Thyroid gland (tissue), 4 donors: Measurements from ENCODE around the gene CMTM8. TPM values are rescaled to one million over a fixed set of nuclear protein-coding genes. Genes with fewer than 3 reads are reported as not detected.

Experiments
- DNase-seq, 2 donors: peaks; one replicate each; pipeline ENCODE4 v3.0.0-alpha.2; 2019
- H3K27ac ChIP-seq, 3 donors: fragments of 200-600 bp; sonication (generic); 1 replicate in 2 of 3; 2 replicates in 1 of 3; pipeline ENCODE4 v1.5.1; 2016 to 2019; ENCODE audit warnings: mild to moderate bottlenecking in 1 of 3, moderate library complexity in 1 of 3
- H3K27me3 ChIP-seq: fragments of 200-600 bp; sonication (generic); one replicate; pipeline ENCODE4 v1.5.1; 2019
- H3K36me3 ChIP-seq, 2 donors: fragments of 200-600 bp; sonication (generic); one replicate each; pipeline ENCODE4 v1.5.1; 2016 to 2019
- H3K4me1 ChIP-seq, 2 donors: fragments of 200-600 bp; sonication (generic); one replicate each; pipeline ENCODE4 v1.5.1; 2017 to 2019
- H3K4me3 ChIP-seq, 3 donors: fragments of 200-600 bp; sonication (generic); replicated peaks in 1 of 3; 1 replicate in 2 of 3; 2 replicates in 1 of 3; pipeline ENCODE4 v1.5.1; 2016; ENCODE audit warnings: mild to moderate bottlenecking in 1 of 3
- H3K9me3 ChIP-seq: fragments of 200-600 bp; sonication (generic); one replicate; pipeline ENCODE4 v1.5.1; 2017
- CTCF ChIP-seq, 6 experiments: fragments of 200-600 bp in 3 of 6; fragments of 450-650 bp in 3 of 6; sonication (generic) in 3 of 6; IDR thresholded peaks; one replicate each; pipeline ENCODE4 v1.5.1; 2016 to 2019; ENCODE audit warnings: antibody characterized with exemption in 6 of 6, mild to moderate bottlenecking in 2 of 6, inconsistent platforms in 1 of 6, moderate library complexity in 1 of 6
- POLR2A ChIP-seq, 2 donors: fragments of 450-650 bp; IDR thresholded peaks; one replicate each; pipeline ENCODE4 v1.6.1; 2017; ENCODE audit warnings: antibody characterized with exemption in 2 of 2, mild to moderate bottlenecking in 2 of 2, moderate library complexity in 1 of 2
- WGBS, 2 donors: methylation state at CpG; one replicate each; pipeline ENCODE4 v1.1.5; 2017; 5-methylcytosine and 5-hydroxymethylcytosine counted together
- intact Hi-C: fragments of 100-400 bp; cut with DNase I; formaldehyde crosslinking; loops from one replicate; pipeline ENCODE4 v1.15.1; 2023
- total RNA-seq, 4 donors: library from RNA; depleted of rRNA; stranded (reverse); fragments of >200 nt; gene quantifications; one replicate each; pipeline ENCODE4 v1.2.3, GENCODE V29; 2016

The CMTM8 gene
- total RNA-seq, 4 donors from 2014 or later, result 6.6 to 17.3 (median 11.0) TPM

GRCh38 chr3:32217339-32217738 is 21.1 kb upstream of the CMTM8 start:
- Histone ChIP-seq H3K27ac (no peak overlapping the region), H3K9me3 (no peaks in the 10 kb centered on the region), H3K27me3 (no peaks in the 10 kb centered on the region), H3K4me1 (no peaks in the 10 kb centered on the region), H3K4me3 (no peak overlapping the region), H3K36me3 (no peaks in the 10 kb centered on the region)
- intact Hi-C loops, result no loop called here
- 96 to 97% methylated on average over 2 of the region's 2 CpGs for WGBS, 2 donors
- no peak for DNase-seq
- TF ChIP-seq CTCF (IDR thresholded peaks at IDR 0.05) (no peak), POLR2A (IDR thresholded peaks at IDR 0.05) (no peak)

GRCh38 chr3:32219537-32219936 is 18.9 kb upstream of the CMTM8 start:
- intact Hi-C loops, result no loop called here
- no peak for DNase-seq
- Histone ChIP-seq H3K4me1 (no peaks in the 10 kb centered on the region), H3K36me3 (no peaks in the 10 kb centered on the region), H3K9me3 (no peaks in the 10 kb centered on the region), H3K4me3 (no peak overlapping the region), H3K27me3 (no peaks in the 10 kb centered on the region), H3K27ac (no peak overlapping the region)
- TF ChIP-seq POLR2A (IDR thresholded peaks at IDR 0.05) (no peak), CTCF (IDR thresholded peaks at IDR 0.05) (no peak)
- WGBS, 2 donors, result 73 to 74% methylated on average over 4 of the region's 4 CpGs

GRCh38 chr3:32220006-32220405 is 18.5 kb upstream of the CMTM8 start:
- H3K4me1 ChIP-seq, result no peaks in the 10 kb centered on the region
- H3K9me3 ChIP-seq, result no peaks in the 10 kb centered on the region
- H3K27ac ChIP-seq, result no peak overlapping the region
- 95 to 96% methylated on average over 1 of the region's 1 CpG for WGBS, 2 donors
- no peaks in the 10 kb centered on the region for H3K27me3 ChIP-seq
- no peak for DNase-seq
- no peak for TF ChIP-seq POLR2A (IDR thresholded peaks at IDR 0.05)
- TF ChIP-seq CTCF (IDR thresholded peaks at IDR 0.05), result no peak
- no peaks in the 10 kb centered on the region for H3K36me3 ChIP-seq
- no peak overlapping the region for H3K4me3 ChIP-seq
- intact Hi-C loops, result no loop called here

GRCh38 chr3:32222950-32223349 is 15.5 kb upstream of the CMTM8 start:
- H3K36me3 ChIP-seq, result no peaks in the 10 kb centered on the region
- no peak overlapping the region for H3K27ac ChIP-seq
- no peaks in the 10 kb centered on the region for H3K27me3 ChIP-seq
- no peak for DNase-seq
- no peak overlapping the region for H3K4me3 ChIP-seq
- H3K4me1 ChIP-seq, result peaks cover 0 to 5% of the 10 kb centered on the region in 2 donors
- no peaks in the 10 kb centered on the region for H3K9me3 ChIP-seq
- 83% methylated on average over 3 of the region's 3 CpGs for WGBS, 2 donors
- TF ChIP-seq CTCF (IDR thresholded peaks at IDR 0.05), result no peak
- TF ChIP-seq POLR2A (IDR thresholded peaks at IDR 0.05), result no peak
- intact Hi-C loops, result no loop called here

GRCh38 chr3:32224016-32224516 is 14.4 kb upstream of the CMTM8 start:
- Histone ChIP-seq H3K27ac (no peak overlapping the region), H3K27me3 (no peaks in the 10 kb centered on the region), H3K4me1 (peaks cover 0 to 5% of the 10 kb centered on the region in 2 donors), H3K36me3 (no peaks in the 10 kb centered on the region), H3K9me3 (no peaks in the 10 kb centered on the region), H3K4me3 (no peak overlapping the region)
- TF ChIP-seq CTCF (IDR thresholded peaks at IDR 0.05) (no peak), POLR2A (IDR thresholded peaks at IDR 0.05) (no peak)
- no peak for DNase-seq
- intact Hi-C loops, result no loop called here
- 58 to 65% methylated on average over 5 of the region's 5 CpGs for WGBS, 2 donors
